ENCODE measurements around the gene CAMKMT. TPM values are rescaled to one million over a fixed set of nuclear protein-coding genes. Genes with fewer than 3 reads are reported as not detected.

The CAMKMT gene
- total RNA-seq, 1 experiment from 2014 or later = 12.5 TPM

DNA sequence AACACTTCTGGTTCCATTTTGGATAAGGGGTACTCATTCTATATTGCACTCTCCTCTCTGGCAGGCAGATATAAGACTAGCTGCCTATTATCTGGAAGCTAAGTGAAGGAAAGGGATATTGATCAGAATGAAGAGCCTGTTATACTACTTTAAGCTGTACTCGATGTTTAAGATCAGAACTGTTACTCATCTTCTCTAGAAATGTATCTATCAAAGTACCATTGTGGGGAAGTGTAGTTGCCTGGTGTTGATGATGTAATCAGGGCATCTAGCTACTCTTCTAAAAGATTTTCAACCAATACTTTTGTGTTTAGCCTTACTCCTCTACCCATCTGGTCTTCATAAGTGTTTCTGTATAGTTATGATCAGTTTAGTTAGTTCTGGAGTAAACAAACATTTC lies 5.8 kb downstream of the CAMKMT start:
- Histone ChIP-seq H3K4me1 (ENCODE audit: insufficient read depth, low read length, poor library complexity, severe bottlenecking) (no peaks in the 10 kb centered on the region), H3K27ac (ENCODE audit: low read depth, low read length, poor library complexity, severe bottlenecking) (no peak overlapping the region), H3K9me3 (ENCODE audit: low read depth, low read length, poor library complexity, severe bottlenecking) (no peaks in the 10 kb centered on the region), H3K27me3 (replicated peaks; ENCODE audit: insufficient read depth, low read depth, low read length, poor library complexity) (no peaks in the 10 kb centered on the region), H3K36me3 (ENCODE audit: insufficient read depth, low read length, poor library complexity, severe bottlenecking) (no peaks in the 10 kb centered on the region), H3K4me3 (ENCODE audit: low read depth, low read length, poor library complexity, severe bottlenecking) (no peak overlapping the region)
- intact Hi-C loops (cut with micrococcal nuclease; ENCODE audit: unreplicated experiment) = loop anchor here (10.0 kb wide), 1 partner anchor 123 kb away; no protein-coding TSS in a partner anchor
- ChIA-PET POLR2A (ENCODE audit: low non-redundant PET) (no interaction called here), CTCF (no interaction called here)
- TF ChIP-seq, protein P1, sequence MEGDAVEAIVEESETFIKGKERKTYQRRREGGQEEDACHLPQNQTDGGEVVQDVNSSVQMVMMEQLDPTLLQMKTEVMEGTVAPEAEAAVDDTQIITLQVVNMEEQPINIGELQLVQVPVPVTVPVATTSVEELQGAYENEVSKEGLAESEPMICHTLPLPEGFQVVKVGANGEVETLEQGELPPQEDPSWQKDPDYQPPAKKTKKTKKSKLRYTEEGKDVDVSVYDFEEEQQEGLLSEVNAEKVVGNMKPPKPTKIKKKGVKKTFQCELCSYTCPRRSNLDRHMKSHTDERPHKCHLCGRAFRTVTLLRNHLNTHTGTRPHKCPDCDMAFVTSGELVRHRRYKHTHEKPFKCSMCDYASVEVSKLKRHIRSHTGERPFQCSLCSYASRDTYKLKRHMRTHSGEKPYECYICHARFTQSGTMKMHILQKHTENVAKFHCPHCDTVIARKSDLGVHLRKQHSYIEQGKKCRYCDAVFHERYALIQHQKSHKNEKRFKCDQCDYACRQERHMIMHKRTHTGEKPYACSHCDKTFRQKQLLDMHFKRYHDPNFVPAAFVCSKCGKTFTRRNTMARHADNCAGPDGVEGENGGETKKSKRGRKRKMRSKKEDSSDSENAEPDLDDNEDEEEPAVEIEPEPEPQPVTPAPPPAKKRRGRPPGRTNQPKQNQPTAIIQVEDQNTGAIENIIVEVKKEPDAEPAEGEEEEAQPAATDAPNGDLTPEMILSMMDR (conservative IDR thresholded peaks at IDR 0.05; ENCODE audit: low read depth, low read length) = no peak
- TF ChIP-seq EZH2 (IDR thresholded peaks at IDR 0.05; ENCODE audit: borderline replicate concordance, low read depth, low read length, poor library complexity, severe bottlenecking) = no peak
- DNase-seq (ENCODE audit: low spot score) = no peak
- BruUV-seq (replicated peaks) = no TSS peak

GRCh38 chr2:44369392-44369791 lies 7.6 kb downstream of the CAMKMT start:
- ChIA-PET POLR2A (ENCODE audit: low non-redundant PET) (no interaction called here), CTCF (no interaction called here)

GRCh38 chr2:44371445-44371844 lies 9.7 kb downstream of the CAMKMT start:
- CTCF ChIA-PET = no interaction called here
- POLR2A ChIA-PET (ENCODE audit: low non-redundant PET) = no interaction called here
- no peaks in the 10 kb centered on the region for H3K27me3 ChIP-seq (replicated peaks; ENCODE audit: insufficient read depth, low read depth, low read length, poor library complexity)
- intact Hi-C loops (cut with micrococcal nuclease; ENCODE audit: unreplicated experiment) = no loop called here
- H3K4me3 ChIP-seq (ENCODE audit: low read depth, low read length, poor library complexity, severe bottlenecking) = no peak overlapping the region
- TF ChIP-seq EZH2 (IDR thresholded peaks at IDR 0.05; ENCODE audit: borderline replicate concordance, low read depth, low read length, poor library complexity, severe bottlenecking) = no peak
- TF ChIP-seq, protein P1 (conservative IDR thresholded peaks at IDR 0.05; ENCODE audit: low read depth, low read length) = no peak
- no peaks in the 10 kb centered on the region for H3K9me3 ChIP-seq (ENCODE audit: low read depth, low read length, poor library complexity, severe bottlenecking)
- no peaks in the 10 kb centered on the region for H3K4me1 ChIP-seq (ENCODE audit: insufficient read depth, low read length, poor library complexity, severe bottlenecking)
- no peak for DNase-seq (ENCODE audit: low spot score)
- BruUV-seq (replicated peaks) = no TSS peak
- no peak overlapping the region for H3K27ac ChIP-seq (ENCODE audit: low read depth, low read length, poor library complexity, severe bottlenecking)
- no peaks in the 10 kb centered on the region for H3K36me3 ChIP-seq (ENCODE audit: insufficient read depth, low read length, poor library complexity, severe bottlenecking)

More at GRCh38 chr2:44369392-44369791, 7.6 kb downstream of the CAMKMT start:
- H3K4me3 ChIP-seq (ENCODE audit: low read depth, low read length, poor library complexity, severe bottlenecking) = no peak overlapping the region
- no peak overlapping the region for H3K27ac ChIP-seq (ENCODE audit: low read depth, low read length, poor library complexity, severe bottlenecking)
- no peaks in the 10 kb centered on the region for H3K36me3 ChIP-seq (ENCODE audit: insufficient read depth, low read length, poor library complexity, severe bottlenecking)
- BruUV-seq (replicated peaks) = no TSS peak
- H3K27me3 ChIP-seq (replicated peaks; ENCODE audit: insufficient read depth, low read depth, low read length, poor library complexity) = no peaks in the 10 kb centered on the region
- no peaks in the 10 kb centered on the region for H3K4me1 ChIP-seq (ENCODE audit: insufficient read depth, low read length, poor library complexity, severe bottlenecking)
- no peaks in the 10 kb centered on the region for H3K9me3 ChIP-seq (ENCODE audit: low read depth, low read length, poor library complexity, severe bottlenecking)
- TF ChIP-seq EZH2 (IDR thresholded peaks at IDR 0.05; ENCODE audit: borderline replicate concordance, low read depth, low read length, poor library complexity, severe bottlenecking) = no peak
- TF ChIP-seq, protein P1 (conservative IDR thresholded peaks at IDR 0.05; ENCODE audit: low read depth, low read length) = no peak
- no peak for DNase-seq (ENCODE audit: low spot score)
- intact Hi-C loops (cut with micrococcal nuclease; ENCODE audit: unreplicated experiment) = loop anchor here (10.0 kb wide), 1 partner anchor 125 kb away; no protein-coding TSS in a partner anchor
